Activated T-helper 17 cell treated with anti-CD3 and anti-CD28 coated beads, Interleukin-2, amount 50 U/mL, for 72 hours (primary cell): Measurements from ENCODE around the gene POMGNT2. TPM values are rescaled to one million over a fixed set of nuclear protein-coding genes. Genes with fewer than 3 reads are reported as not detected.
"Not testable (repeated sequence)": the region's sequence is repeated elsewhere in the genome, so short reads cannot be mapped to it uniquely, and the experiment has no call there.

Experiments used
- ATAC-seq: fragments of 150-1000 bp; cut with Tn5 transposase; replicated peaks from 2 replicates; pipeline ENCODE4 v1.10.0; 2021; ENCODE audit warnings: mild to moderate bottlenecking, moderate library complexity
- H3K27ac Mint-ChIP-seq: one replicate; pipeline ENCODE4 v1.8.0; 2022; ENCODE audit warnings: mixed read lengths
- H3K27me3 Mint-ChIP-seq: one replicate; pipeline ENCODE4 v1.8.0; 2022; ENCODE audit warnings: mixed read lengths
- H3K36me3 Mint-ChIP-seq: one replicate; pipeline ENCODE4 v1.8.0; 2022; ENCODE audit warnings: low read depth, mild to moderate bottlenecking, mixed read lengths
- H3K4me1 Mint-ChIP-seq: one replicate; pipeline ENCODE4 v1.8.0; 2022; ENCODE audit warnings: mixed read lengths
- H3K4me3 Mint-ChIP-seq: one replicate; pipeline ENCODE4 v1.8.0; 2022; ENCODE audit warnings: mild to moderate bottlenecking, mixed read lengths
- H3K9me3 Mint-ChIP-seq: one replicate; pipeline ENCODE4 v1.8.0; 2022; ENCODE audit warnings: mixed read lengths
- total RNA-seq, 2 donors: library from RNA; stranded (reverse); gene quantifications; one replicate each; pipeline ENCODE4 v1.2.3, GENCODE V29; 2022

POMGNT2 gene
- total RNA-seq, 2 donors from 2014 or later = 3.7 to 4.5 TPM

DNA sequence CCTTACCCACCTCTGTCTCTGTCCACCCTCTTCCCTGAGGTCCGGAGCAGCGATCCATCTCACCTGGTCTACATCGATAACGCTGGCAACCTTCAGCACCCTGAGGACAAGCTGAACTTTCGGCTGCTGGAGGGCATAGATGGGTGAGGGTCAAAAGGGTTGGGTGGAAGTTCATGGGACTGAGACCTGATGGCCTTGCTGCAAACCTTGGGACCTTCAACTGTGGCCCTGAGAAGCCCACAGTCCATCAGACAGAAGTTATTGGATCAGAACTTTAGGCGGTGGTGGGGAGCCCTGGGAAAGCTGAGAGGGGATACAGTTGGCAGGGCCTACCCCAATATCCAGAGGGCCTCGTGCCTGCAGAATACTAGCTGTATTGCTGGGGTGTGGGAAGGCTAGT lies 50.5 kb downstream of the POMGNT2 start:
- Mint-ChIP-seq H3K9me3 (peaks cover 7% of the 10 kb centered on the region), H3K36me3 (no peaks in the 10 kb centered on the region), H3K27ac (no peak overlapping the region), H3K27me3 (peaks cover 8% of the 10 kb centered on the region), H3K4me1 (no peaks in the 10 kb centered on the region), H3K4me3 (no peak overlapping the region)
- ATAC-seq = no peak

DNA sequence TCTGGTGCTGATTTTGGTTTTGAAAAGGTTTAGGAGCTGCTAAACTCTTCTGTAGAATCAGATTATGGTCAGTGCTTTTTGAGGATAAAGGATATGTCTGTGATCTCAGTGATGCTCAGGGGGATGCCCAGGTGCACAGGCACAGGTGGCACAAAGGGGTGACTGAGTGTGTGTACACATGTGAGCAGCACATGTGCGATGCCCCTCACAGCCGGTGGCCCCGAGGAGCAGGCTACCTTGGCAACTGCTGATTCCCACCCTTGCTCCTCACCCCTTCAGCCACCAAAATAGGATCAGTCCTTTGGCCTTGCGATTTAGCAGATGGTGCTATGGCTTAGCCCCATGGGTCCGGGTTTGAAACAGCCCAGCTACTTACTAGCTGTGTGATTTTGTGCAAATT lies 51.1 kb downstream of the POMGNT2 start:
- ATAC-seq = no peak
- peaks cover 8% of the 10 kb centered on the region for H3K27me3 Mint-ChIP-seq
- no peaks in the 10 kb centered on the region for H3K36me3 Mint-ChIP-seq
- H3K4me1 Mint-ChIP-seq = no peaks in the 10 kb centered on the region
- H3K4me3 Mint-ChIP-seq = no peak overlapping the region
- peaks cover 9% of the 10 kb centered on the region for H3K9me3 Mint-ChIP-seq
- no peak overlapping the region for H3K27ac Mint-ChIP-seq

DNA sequence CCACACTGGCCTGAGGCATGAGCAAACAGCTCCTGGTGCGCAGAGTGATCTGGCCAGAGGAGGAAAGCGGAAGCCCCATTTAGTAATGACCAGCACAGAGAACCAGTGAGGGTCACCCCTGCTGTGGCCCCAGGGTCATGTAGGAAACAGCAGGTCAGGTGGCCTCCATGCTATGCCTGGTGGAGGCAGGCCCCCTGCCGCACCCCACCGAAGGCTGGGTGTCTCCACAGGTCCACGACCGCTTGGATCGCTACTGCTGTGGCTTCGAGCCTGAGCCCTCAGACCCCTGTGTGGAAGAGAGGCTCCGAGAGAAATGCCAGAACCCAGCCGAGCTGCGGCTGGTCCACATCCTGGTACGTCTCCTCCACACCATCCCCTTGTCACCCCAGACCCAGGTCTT lies 52.6 kb downstream of the POMGNT2 start:
- Mint-ChIP-seq H3K4me1 (no peaks in the 10 kb centered on the region), H3K4me3 (no peak overlapping the region), H3K9me3 (peaks cover 12% of the 10 kb centered on the region), H3K27ac (no peak overlapping the region), H3K27me3 (peaks cover 8% of the 10 kb centered on the region), H3K36me3 (no peaks in the 10 kb centered on the region)
- ATAC-seq = no peak

DNA sequence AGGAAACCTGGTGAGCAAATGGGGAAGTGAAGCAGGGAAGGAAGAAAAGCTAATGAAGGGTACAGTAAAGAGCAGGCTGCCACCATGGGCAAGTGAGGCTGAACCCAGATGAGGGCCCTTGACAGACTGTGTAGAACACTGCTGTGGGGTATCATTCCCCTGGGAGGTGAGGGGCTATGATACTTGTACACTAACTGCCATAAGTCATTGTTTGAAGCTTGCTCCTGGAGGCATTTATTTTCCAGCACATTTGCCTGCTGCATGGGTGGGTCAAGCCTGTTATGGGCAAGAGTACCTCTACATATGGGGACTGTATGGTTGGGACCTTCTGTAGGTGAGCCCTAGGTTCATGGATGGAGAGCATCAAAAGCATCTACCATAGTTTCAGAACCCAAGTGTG lies 57.4 kb downstream of the POMGNT2 start:
- Mint-ChIP-seq H3K9me3 (peaks cover 30% of the 10 kb centered on the region), H3K4me1 (no peaks in the 10 kb centered on the region), H3K4me3 (no peak overlapping the region), H3K36me3 (no peaks in the 10 kb centered on the region), H3K27ac (no peak overlapping the region), H3K27me3 (peaks cover 8% of the 10 kb centered on the region)
- no peak for ATAC-seq

DNA sequence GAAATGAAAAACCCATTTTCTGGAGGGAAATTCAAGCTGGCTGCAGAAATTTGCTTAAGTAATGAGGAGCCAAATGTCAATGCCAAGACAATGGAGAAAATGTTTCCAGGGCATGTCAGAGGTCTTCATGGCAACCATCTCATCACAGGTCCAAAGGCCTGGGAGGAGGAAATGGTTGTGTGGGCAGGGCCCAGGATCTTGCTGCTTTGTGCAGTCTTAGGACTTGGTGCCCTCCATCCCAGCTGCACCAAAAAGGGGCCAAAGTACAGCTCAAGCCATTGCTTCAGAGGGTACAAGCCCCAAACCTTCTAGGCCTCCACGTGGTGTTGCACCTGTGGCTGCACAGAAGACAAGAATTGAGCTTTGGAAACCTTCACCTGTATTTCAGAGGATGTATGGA lies 59.3 kb downstream of the POMGNT2 start:
- H3K27me3 Mint-ChIP-seq = no peaks in the 10 kb centered on the region
- no peak for ATAC-seq
- no peak overlapping the region for H3K27ac Mint-ChIP-seq
- H3K9me3 Mint-ChIP-seq = peaks cover 27% of the 10 kb centered on the region
- H3K36me3 Mint-ChIP-seq = no peaks in the 10 kb centered on the region
- no peak overlapping the region for H3K4me3 Mint-ChIP-seq
- no peaks in the 10 kb centered on the region for H3K4me1 Mint-ChIP-seq

DNA sequence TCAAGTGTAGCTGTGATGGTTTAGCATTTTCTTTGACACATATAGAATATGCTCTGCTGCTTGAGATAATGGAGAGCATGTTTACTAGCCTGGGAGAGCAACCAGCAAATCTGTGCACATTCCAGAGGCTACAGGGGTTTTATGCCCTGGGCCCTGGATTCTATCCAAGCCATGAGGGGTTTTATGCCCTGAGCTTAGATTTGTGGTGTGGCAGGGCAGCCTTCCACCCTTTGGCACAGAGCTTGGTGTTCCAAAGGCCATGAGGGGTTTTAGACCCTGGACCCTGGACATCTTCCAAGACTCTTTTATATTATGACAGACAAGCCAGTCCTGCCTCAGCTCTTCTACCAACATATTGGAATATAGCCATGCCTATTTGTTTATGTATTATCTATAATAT lies 60.8 kb downstream of the POMGNT2 start:
- not testable (repeated sequence) for ATAC-seq, H3K4me3 Mint-ChIP-seq, H3K36me3 Mint-ChIP-seq, H3K27ac Mint-ChIP-seq, H3K27me3 Mint-ChIP-seq, H3K4me1 Mint-ChIP-seq
- peaks cover 21% of the 10 kb centered on the region for H3K9me3 Mint-ChIP-seq

DNA sequence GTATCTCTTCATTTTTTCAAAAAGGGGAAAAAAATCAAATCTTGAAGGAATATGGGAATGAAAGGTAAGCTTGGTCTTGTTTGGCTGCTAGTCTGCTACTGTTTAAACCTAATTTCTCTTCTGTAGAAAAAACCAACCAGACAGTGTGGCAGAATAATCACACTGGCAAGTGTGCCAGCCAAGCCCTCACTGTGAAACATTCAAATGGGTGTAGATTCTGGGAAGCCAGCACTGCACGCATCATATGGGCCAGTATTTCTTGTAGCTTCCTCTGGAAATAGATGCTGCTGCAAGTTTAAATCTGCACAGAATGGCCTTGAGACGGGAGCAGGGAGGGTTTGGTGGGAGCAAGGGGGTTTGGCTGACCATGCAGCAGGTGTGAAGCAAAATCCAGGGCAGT lies 62.1 kb downstream of the POMGNT2 start:
- no peak for ATAC-seq
- H3K4me3 Mint-ChIP-seq = no peak overlapping the region

DNA sequence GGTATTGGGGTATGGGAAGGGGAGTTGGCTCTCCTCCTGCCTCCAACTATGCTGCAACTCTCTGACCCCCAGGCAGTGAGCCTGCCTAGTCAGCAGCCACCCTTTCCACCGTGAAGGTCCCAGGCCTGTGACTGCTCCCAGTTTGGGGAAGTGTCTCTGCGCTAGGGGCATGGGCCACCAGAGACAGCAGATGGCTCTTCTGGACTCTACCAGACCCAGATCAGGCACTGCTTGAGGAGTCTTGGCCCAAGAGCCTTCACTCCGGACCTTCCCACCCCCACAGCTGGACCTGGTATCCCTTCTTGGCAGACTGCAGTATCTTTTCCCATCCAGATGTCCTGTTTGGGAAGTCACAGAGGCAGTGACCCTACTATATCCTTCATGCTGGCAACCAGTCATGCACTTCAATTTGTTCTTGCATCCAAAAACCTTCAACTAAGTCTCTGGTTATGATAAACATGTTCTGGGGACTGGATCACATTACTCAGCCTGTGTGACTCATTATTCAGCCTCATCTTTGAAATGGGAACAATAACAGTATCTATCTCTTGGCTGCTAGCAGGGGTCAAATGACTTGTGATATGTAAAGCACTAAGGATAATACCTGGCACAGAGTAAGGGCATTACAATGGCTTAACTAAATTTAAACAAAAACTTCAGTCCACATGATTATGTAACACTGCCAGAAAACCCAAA lies 62.7 kb downstream of the POMGNT2 start:
- H3K9me3 Mint-ChIP-seq = peaks cover 17% of the 10 kb centered on the region
- ATAC-seq = peak; percentile 65
- no peak overlapping the region for H3K4me3 Mint-ChIP-seq
- H3K36me3 Mint-ChIP-seq = no peaks in the 10 kb centered on the region
- peaks cover 4% of the 10 kb centered on the region for H3K4me1 Mint-ChIP-seq
- no peak overlapping the region for H3K27ac Mint-ChIP-seq
- H3K27me3 Mint-ChIP-seq = no peaks in the 10 kb centered on the region

More for the DNA sequence above, 62.1 kb downstream of the POMGNT2 start:
- no peaks in the 10 kb centered on the region for H3K36me3 Mint-ChIP-seq
- no peak overlapping the region for H3K27ac Mint-ChIP-seq
- H3K4me1 Mint-ChIP-seq = no peaks in the 10 kb centered on the region
- peaks cover 20% of the 10 kb centered on the region for H3K9me3 Mint-ChIP-seq
- H3K27me3 Mint-ChIP-seq = no peaks in the 10 kb centered on the region

DNA sequence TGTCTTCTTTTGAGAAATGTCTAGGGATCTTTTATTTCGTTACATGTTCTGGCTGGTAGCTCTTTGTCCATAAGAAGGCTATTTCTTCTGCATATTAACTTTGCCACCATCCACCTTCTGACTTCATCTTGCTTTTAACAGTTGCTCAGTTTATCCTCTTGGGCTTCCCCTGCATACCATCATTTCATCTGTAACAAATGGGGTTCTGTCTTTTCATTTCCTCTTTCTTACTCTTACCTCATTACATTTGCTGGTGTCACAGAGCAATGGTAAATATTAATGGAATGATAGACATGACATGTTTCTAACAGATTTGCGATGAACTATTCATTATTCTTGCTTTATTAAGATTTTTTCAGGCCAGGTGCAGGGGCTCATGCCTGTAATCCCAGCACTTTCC lies 64.4 kb downstream of the POMGNT2 start:
- Mint-ChIP-seq H3K27ac (no peak overlapping the region), H3K27me3 (no peaks in the 10 kb centered on the region), H3K4me3 (no peak overlapping the region), H3K4me1 (peaks cover 7% of the 10 kb centered on the region), H3K9me3 (peaks cover 8% of the 10 kb centered on the region), H3K36me3 (no peaks in the 10 kb centered on the region)
- no peak for ATAC-seq

DNA sequence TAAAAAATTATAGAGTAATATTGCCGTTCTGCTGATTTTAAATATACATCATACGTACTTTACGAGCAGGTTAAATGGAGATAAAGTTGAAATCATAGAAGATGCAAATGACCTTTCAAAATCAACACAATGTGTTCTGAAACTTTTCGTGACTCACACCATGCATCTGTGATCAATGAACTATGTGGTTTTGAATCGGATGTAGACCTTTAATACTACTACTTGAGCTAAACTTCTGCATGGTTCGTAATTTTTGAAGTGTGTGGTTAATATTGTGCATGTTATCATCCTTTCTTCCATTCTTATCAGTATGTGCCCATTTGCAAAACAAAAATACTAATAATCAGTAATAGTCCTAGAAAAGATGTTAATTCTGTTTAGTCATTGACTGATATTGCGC lies 67.9 kb downstream of the POMGNT2 start:
- Mint-ChIP-seq H3K4me3 (no peak overlapping the region), H3K36me3 (no peaks in the 10 kb centered on the region), H3K27me3 (no peaks in the 10 kb centered on the region)

DNA sequence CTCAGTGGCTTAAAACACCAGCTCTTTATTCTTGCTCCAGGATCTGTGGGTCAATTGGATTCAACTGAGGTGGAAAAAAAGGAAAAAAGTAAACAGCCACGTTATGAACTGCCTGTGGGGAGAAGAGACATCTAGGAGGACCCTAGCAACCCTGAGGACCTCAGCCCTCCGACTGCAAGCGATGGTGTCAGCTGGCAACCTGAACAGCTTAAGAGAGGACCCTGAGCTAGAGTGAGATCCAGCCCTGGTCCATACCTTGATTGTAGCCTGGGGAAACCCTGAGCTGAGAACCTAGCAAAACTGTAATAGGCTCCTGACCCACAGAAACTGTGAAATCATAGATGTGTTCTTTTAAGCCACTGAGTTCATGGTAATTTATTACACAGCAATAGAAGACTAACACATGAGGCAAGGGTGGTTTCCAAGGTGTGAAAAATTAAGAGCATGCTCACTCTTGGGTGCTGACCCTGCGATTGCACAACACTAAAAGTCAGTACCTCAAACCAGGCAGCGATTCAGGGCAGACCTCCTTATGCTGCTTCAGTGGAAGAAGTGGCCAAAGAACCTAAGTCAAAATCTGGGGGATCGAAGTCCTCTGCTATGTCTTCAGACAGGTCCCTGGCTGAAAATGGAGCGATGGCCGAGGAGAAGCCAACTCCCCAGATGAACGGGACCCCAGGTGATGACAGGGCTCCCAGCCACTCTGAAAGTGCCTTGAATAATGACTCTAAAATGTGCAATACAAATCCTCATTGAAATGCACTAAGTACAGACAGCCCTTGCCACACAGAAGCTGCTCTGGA lies 69.1 kb downstream of the POMGNT2 start:
- ATAC-seq = peak; percentile 24
- no peaks in the 10 kb centered on the region for H3K36me3 Mint-ChIP-seq
- peaks cover 7% of the 10 kb centered on the region for H3K4me1 Mint-ChIP-seq
- no peaks in the 10 kb centered on the region for H3K9me3 Mint-ChIP-seq
- no peaks in the 10 kb centered on the region for H3K27me3 Mint-ChIP-seq
- no peak overlapping the region for H3K4me3 Mint-ChIP-seq
- H3K27ac Mint-ChIP-seq = no peak overlapping the region

More for the DNA sequence above, 67.9 kb downstream of the POMGNT2 start:
- peak; percentile 88 for ATAC-seq
- no peak overlapping the region for H3K27ac Mint-ChIP-seq
- no peaks in the 10 kb centered on the region for H3K9me3 Mint-ChIP-seq
- peaks cover 7% of the 10 kb centered on the region for H3K4me1 Mint-ChIP-seq

DNA sequence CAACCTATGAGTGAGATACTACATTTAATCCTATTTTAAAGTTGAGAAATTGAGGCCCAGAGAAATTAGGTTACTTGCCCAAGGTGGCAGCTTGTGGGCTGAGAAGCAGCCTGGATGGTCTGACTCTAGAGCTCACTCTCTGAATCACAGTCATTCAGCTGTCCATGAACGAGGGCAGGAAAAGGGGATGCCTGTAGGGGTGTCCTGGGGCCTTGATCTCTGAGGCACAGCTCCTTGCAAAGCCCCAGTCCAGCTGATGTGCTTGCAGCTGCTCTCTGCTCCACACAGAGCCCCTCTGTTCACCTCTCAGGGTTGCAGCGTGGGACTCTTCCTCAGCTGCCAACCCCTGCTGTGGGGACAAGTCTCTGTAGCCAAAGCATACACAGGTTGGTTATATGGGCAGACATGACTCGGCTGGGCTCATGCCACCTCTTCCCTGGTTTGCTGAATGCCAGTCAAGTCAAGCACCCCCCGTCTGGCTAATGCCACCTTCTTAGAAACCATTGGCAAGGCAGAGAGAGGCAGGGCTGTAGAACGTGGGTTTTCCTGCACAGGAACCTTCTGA lies 70.0 kb downstream of the POMGNT2 start:
- no peak overlapping the region for H3K4me3 Mint-ChIP-seq
- no peaks in the 10 kb centered on the region for H3K9me3 Mint-ChIP-seq
- H3K27ac Mint-ChIP-seq = no peak overlapping the region
- peaks cover 7% of the 10 kb centered on the region for H3K4me1 Mint-ChIP-seq
- ATAC-seq = no peak
- H3K27me3 Mint-ChIP-seq = no peaks in the 10 kb centered on the region
- no peaks in the 10 kb centered on the region for H3K36me3 Mint-ChIP-seq

DNA sequence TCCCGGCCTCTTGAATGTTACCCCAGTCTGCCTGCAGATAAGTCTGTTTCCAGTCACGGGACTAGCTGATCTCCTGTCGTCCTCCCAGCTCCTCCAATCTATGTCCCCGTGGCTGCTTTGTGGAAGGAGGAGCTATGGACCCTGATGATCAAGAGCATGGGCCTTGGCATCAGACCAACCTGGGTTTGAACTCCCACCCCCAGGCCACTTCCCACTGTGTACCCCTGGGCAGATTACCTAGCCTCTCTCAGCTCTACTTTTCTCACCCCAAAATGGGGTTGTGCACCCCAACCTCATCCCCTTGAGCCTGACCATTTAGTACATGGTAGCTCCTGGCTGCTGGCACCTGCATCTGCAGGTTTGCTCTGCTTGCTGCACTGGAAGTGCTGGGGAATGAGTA lies 71.0 kb downstream of the POMGNT2 start:
- Mint-ChIP-seq H3K27me3 (no peaks in the 10 kb centered on the region), H3K27ac (no peak overlapping the region), H3K4me3 (no peak overlapping the region), H3K36me3 (no peaks in the 10 kb centered on the region), H3K9me3 (no peaks in the 10 kb centered on the region), H3K4me1 (peaks cover 7% of the 10 kb centered on the region)
- no peak for ATAC-seq

DNA sequence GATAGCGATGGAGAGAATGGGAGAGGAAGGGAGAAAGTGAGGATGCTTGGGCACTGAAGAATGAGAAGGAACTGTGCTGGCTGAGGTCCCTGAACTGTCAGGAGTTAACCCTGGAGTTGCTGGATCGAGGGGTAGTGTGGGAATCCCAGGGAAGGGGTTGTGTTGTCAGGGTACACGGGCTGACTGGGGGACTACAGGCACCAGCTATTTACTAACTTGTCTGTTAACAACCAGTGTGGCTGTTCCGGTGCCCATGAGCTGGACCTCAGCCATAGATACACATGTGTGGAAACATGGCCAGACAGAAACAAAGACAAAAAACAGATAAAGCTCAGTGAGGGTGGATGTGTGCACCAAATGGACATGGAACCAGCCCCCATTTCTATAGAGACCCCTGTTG lies 71.7 kb downstream of the POMGNT2 start:
- no peak overlapping the region for H3K27ac Mint-ChIP-seq

More for the DNA sequence above, 71.7 kb downstream of the POMGNT2 start:
- Mint-ChIP-seq H3K36me3 (no peaks in the 10 kb centered on the region), H3K27me3 (no peaks in the 10 kb centered on the region), H3K4me1 (peaks cover 7% of the 10 kb centered on the region), H3K4me3 (no peak overlapping the region), H3K9me3 (no peaks in the 10 kb centered on the region)
- ATAC-seq = no peak
